Neural cell (in vitro differentiated cells): ENCODE measurements around the gene RNASEL. TPM values are rescaled to one million over a fixed set of nuclear protein-coding genes. Genes with fewer than 3 reads are reported as not detected.

Source experiments
- H2AFZ ChIP-seq: fragments of 200-600, 300-800 bp; sonication (generic), shearing (Covaris generic); 2 replicates; pipeline ENCODE4 v1.6.0; 2014; ENCODE audit warnings: low read depth, mild to moderate bottlenecking, antibody characterized with exemption, low read length, moderate library complexity
- H3F3A ChIP-seq: fragments of 200-600 bp; shearing (Covaris generic); 2 replicates; pipeline ENCODE4 v1.6.1; 2016; ENCODE audit warnings: mild to moderate bottlenecking, moderate library complexity, mixed read lengths, antibody characterized with exemption, low read length; ENCODE audit not compliant: insufficient read depth, poor library complexity, severe bottlenecking
- H3K27ac ChIP-seq: fragments of 200-600, 300-800 bp; sonication (generic), shearing (Covaris generic); 2 replicates; pipeline ENCODE4 v1.5.1; 2014; ENCODE audit warnings: mild to moderate bottlenecking, low read length, moderate library complexity
- H3K27me3 ChIP-seq: fragments of 300-800, 200-600 bp; sonication (generic), shearing (Covaris generic); 2 replicates; pipeline ENCODE4 v1.6.0; 2014; ENCODE audit warnings: mild to moderate bottlenecking, low read depth, low read length, moderate library complexity; ENCODE audit not compliant: insufficient read depth
- H3K36me3 ChIP-seq: fragments of 300-800, 200-600 bp; sonication (generic), shearing (Covaris generic); 2 replicates; pipeline ENCODE4 v1.5.1; 2014; ENCODE audit warnings: mild to moderate bottlenecking, antibody characterized with exemption, low read length, moderate library complexity; ENCODE audit not compliant: insufficient read depth
- H3K4me2 ChIP-seq: fragments of 300-800, 200-600 bp; sonication (generic), shearing (Covaris generic); 2 replicates; pipeline ENCODE4 v1.6.0; 2014; ENCODE audit warnings: mild to moderate bottlenecking, low read length
- H3K4me3 ChIP-seq: fragments of 300-800, 200-600 bp; sonication (generic), shearing (Covaris generic); 2 replicates; pipeline ENCODE4 v1.5.1; 2014; ENCODE audit warnings: mild to moderate bottlenecking, low read length, moderate library complexity
- H3K79me2 ChIP-seq: fragments of 200-600 bp; shearing (Covaris generic); replicated peaks from 2 replicates; pipeline ENCODE4 v1.6.0; 2014; ENCODE audit warnings: mild to moderate bottlenecking, low read length, moderate library complexity; ENCODE audit not compliant: insufficient read depth
- H3K9ac ChIP-seq: fragments of 300-800, 200-600 bp; sonication (generic), shearing (Covaris generic); 2 replicates; pipeline ENCODE4 v1.6.1; 2016; ENCODE audit warnings: mild to moderate bottlenecking, low read length, mixed read lengths
- H3K9me2 ChIP-seq: fragments of 200-600 bp; shearing (Covaris generic); 2 replicates; pipeline ENCODE4 v1.6.1; 2016; ENCODE audit warnings: mild to moderate bottlenecking, low read length, mixed read lengths; ENCODE audit not compliant: insufficient read depth
- H3K9me3 ChIP-seq: fragments of 200-600, 300-800 bp; sonication (generic), shearing (Covaris generic); 2 replicates; pipeline ENCODE4 v1.6.1; 2016; ENCODE audit warnings: mild to moderate bottlenecking, mixed run types, low read length, moderate library complexity, mixed read lengths
- H4K20me1 ChIP-seq: fragments of 200-600 bp; shearing (Covaris generic); 2 replicates; pipeline ENCODE4 v1.6.1; 2016; ENCODE audit warnings: mild to moderate bottlenecking, mixed run types; ENCODE audit not compliant: insufficient read depth
- EP300 ChIP-seq: fragments of 450-650 bp; conservative IDR thresholded peaks from 2 replicates; pipeline ENCODE4 v1.6.1; 2014; ENCODE audit warnings: antibody characterized with exemption, mild to moderate bottlenecking, moderate library complexity; ENCODE audit not compliant: poor library complexity, severe bottlenecking
- EZH2 ChIP-seq: fragments of 200-600, 300-800 bp; shearing (Covaris generic), sonication (generic); IDR thresholded peaks from 2 replicates; pipeline ENCODE4 v1.6.1; 2014; ENCODE audit warnings: antibody characterized with exemption, low read length, borderline replicate concordance, mild to moderate bottlenecking; ENCODE audit not compliant: insufficient read depth, poor library complexity, severe bottlenecking
- MXI1 ChIP-seq: fragments of 450-650 bp; conservative IDR thresholded peaks from 2 replicates; pipeline ENCODE4 v1.6.1; 2014; ENCODE audit warnings: antibody characterized with exemption, mild to moderate bottlenecking; ENCODE audit not compliant: poor library complexity, severe bottlenecking
- POLR2AphosphoS5 ChIP-seq: IDR thresholded peaks from 2 replicates; pipeline ENCODE4 v1.6.1; 2012
- RAD21 ChIP-seq: fragments of 450-650 bp; conservative IDR thresholded peaks from 2 replicates; pipeline ENCODE4 v1.6.1; 2014; ENCODE audit warnings: antibody characterized with exemption, mild to moderate bottlenecking, moderate library complexity
- SMC3 ChIP-seq: fragments of 450-650 bp; conservative IDR thresholded peaks from 2 replicates; pipeline ENCODE4 v1.6.1; 2014; ENCODE audit warnings: antibody characterized with exemption, mild to moderate bottlenecking, moderate library complexity; ENCODE audit not compliant: poor library complexity
- TAF1 ChIP-seq: IDR thresholded peaks from 2 replicates; pipeline ENCODE4 v1.6.1; 2012; ENCODE audit warnings: low read depth
- polyA plus RNA-seq: library from polyadenylated mRNA; depleted of rRNA; stranded (reverse); fragments of >200 nt; gene quantifications from 2 replicates; pipeline ENCODE4 v1.2.3, GENCODE V29; 2014
- TF ChIP-seq, protein P1 (sequence below): fragments of 450-650 bp; IDR thresholded peaks from 2 replicates; pipeline ENCODE4 v1.5.1; 2014; ENCODE audit warnings: antibody characterized with exemption, mild to moderate bottlenecking, moderate library complexity; ENCODE audit not compliant: poor library complexity, severe bottlenecking
- TF ChIP-seq, protein P2 (sequence below): IDR thresholded peaks from 2 replicates; pipeline ENCODE4 v1.6.1; 2012; ENCODE audit warnings: borderline replicate concordance

Gene RNASEL
- polyA plus RNA-seq, 1 donor from 2014 or later: 0.47 TPM

DNA sequence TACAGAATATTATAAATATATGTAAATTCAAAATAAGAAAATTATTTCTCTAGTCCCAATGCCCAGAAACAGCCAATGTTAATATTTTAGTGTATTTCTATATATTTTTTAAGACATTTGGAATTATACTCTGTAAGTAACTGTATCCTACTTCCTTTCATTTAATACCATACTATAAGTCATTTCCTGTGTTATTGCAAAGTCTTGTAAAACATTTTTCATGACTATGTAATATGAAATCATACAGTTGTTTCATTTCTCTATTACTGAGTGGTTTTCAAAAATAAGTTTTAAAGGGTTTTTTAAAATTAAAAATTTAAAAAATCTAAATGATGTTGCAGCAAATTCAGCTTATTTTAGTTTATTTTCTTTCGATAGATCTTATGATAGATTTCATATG, 2.0 kb downstream of the RNASEL start:
- Histone ChIP-seq H3K4me3 (no peak overlapping the region), H3K27ac (no peak overlapping the region), H3K27me3 (no peaks in the 10 kb centered on the region), H3K9me2 (no peaks in the 10 kb centered on the region), H2AFZ (no peak overlapping the region), H3F3A (no peaks in the 10 kb centered on the region), H3K79me2 (no peaks in the 10 kb centered on the region), H4K20me1 (no peaks in the 10 kb centered on the region), H3K4me2 (no peak overlapping the region), H3K9ac (no peak overlapping the region), H3K9me3 (peaks cover 5% of the 10 kb centered on the region), H3K36me3 (no peaks in the 10 kb centered on the region)
- TF ChIP-seq EZH2 (no peak), MXI1 (no peak), POLR2AphosphoS5 (no peak), TAF1 (no peak), RAD21 (no peak), EP300 (no peak), SMC3 (no peak)
- TF ChIP-seq, protein P1, sequence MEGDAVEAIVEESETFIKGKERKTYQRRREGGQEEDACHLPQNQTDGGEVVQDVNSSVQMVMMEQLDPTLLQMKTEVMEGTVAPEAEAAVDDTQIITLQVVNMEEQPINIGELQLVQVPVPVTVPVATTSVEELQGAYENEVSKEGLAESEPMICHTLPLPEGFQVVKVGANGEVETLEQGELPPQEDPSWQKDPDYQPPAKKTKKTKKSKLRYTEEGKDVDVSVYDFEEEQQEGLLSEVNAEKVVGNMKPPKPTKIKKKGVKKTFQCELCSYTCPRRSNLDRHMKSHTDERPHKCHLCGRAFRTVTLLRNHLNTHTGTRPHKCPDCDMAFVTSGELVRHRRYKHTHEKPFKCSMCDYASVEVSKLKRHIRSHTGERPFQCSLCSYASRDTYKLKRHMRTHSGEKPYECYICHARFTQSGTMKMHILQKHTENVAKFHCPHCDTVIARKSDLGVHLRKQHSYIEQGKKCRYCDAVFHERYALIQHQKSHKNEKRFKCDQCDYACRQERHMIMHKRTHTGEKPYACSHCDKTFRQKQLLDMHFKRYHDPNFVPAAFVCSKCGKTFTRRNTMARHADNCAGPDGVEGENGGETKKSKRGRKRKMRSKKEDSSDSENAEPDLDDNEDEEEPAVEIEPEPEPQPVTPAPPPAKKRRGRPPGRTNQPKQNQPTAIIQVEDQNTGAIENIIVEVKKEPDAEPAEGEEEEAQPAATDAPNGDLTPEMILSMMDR: no peak
- TF ChIP-seq, protein P2, sequence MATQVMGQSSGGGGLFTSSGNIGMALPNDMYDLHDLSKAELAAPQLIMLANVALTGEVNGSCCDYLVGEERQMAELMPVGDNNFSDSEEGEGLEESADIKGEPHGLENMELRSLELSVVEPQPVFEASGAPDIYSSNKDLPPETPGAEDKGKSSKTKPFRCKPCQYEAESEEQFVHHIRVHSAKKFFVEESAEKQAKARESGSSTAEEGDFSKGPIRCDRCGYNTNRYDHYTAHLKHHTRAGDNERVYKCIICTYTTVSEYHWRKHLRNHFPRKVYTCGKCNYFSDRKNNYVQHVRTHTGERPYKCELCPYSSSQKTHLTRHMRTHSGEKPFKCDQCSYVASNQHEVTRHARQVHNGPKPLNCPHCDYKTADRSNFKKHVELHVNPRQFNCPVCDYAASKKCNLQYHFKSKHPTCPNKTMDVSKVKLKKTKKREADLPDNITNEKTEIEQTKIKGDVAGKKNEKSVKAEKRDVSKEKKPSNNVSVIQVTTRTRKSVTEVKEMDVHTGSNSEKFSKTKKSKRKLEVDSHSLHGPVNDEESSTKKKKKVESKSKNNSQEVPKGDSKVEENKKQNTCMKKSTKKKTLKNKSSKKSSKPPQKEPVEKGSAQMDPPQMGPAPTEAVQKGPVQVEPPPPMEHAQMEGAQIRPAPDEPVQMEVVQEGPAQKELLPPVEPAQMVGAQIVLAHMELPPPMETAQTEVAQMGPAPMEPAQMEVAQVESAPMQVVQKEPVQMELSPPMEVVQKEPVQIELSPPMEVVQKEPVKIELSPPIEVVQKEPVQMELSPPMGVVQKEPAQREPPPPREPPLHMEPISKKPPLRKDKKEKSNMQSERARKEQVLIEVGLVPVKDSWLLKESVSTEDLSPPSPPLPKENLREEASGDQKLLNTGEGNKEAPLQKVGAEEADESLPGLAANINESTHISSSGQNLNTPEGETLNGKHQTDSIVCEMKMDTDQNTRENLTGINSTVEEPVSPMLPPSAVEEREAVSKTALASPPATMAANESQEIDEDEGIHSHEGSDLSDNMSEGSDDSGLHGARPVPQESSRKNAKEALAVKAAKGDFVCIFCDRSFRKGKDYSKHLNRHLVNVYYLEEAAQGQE: no peak

DNA sequence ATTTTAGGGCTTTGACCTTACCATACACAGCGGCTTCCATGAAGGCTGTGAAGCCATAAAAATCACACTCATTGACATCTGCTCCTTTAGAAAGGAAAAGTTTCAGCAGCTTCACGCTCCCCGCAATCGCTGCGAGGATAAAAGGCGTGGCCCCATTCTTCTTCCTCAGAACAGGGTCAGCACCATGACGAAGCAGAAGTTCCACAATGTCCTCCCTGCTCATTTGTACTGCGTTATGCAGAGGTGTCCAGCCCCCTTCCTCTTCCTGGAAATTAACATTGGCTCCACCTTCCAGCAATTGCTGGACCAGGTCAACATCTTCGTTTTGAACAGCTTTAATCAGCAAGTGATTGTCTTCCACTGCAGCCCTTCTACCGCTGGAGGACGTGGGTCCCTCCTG, 2.7 kb downstream of the RNASEL start:
- Histone ChIP-seq H3F3A (no peaks in the 10 kb centered on the region), H4K20me1 (no peaks in the 10 kb centered on the region), H3K4me2 (no peak overlapping the region), H3K79me2 (no peaks in the 10 kb centered on the region), H3K27ac (no peak overlapping the region), H3K9me3 (peaks cover 5% of the 10 kb centered on the region), H3K4me3 (no peak overlapping the region), H3K27me3 (no peaks in the 10 kb centered on the region), H3K36me3 (no peaks in the 10 kb centered on the region), H3K9ac (no peak overlapping the region), H2AFZ (no peak overlapping the region), H3K9me2 (no peaks in the 10 kb centered on the region)
- TF ChIP-seq MXI1: no peak
- no peak for TF ChIP-seq SMC3
- no peak for TF ChIP-seq EZH2
- TF ChIP-seq, protein P2: no peak
- TF ChIP-seq TAF1: no peak
- TF ChIP-seq, protein P1: no peak
- TF ChIP-seq RAD21: no peak
- TF ChIP-seq POLR2AphosphoS5: no peak
- no peak for TF ChIP-seq EP300
